H54 (cell line): Measurements from ENCODE around the gene CLCN2.

Source experiments
- DNase-seq: peaks from one replicate; pipeline ENCODE4 v3.0.0; 2011; ENCODE audit warnings: low spot score, mixed read lengths; ENCODE audit not compliant: insufficient read length
- FAIRE-seq: peaks from 3 replicates; lab custom pipeline; 2011; peaks lifted over from hg19 to GRCh38; lab: Jason Lieb, UNC
- POLR2A ChIP-seq: IDR thresholded peaks from 2 replicates; pipeline ENCODE4 v1.6.1; 2011; ENCODE audit warnings: low read depth, mild to moderate bottlenecking, low read length

CLCN2 gene

GRCh38 chr3:184361532-184361931, at the start of gene CLCN2, which contains the start of gene POLR2H:
CLCN2 (minus strand) TSS chr3:184361605; CDS start chr3:184361479, 126 bp downstream.
POLR2H (plus strand) TSS chr3:184361710; CDS start chr3:184363493, 1,783 bp downstream.
- FAIRE-seq (no peak), DNase-seq (peak; percentile 65)
- TF ChIP-seq POLR2A: peak; percentile 63

GRCh38 chr3:184409946-184410500, 48.6 kb upstream of the CLCN2 start:
- no peak for DNase-seq
- TF ChIP-seq POLR2A: no peak
- FAIRE-seq: no peak

DNA sequence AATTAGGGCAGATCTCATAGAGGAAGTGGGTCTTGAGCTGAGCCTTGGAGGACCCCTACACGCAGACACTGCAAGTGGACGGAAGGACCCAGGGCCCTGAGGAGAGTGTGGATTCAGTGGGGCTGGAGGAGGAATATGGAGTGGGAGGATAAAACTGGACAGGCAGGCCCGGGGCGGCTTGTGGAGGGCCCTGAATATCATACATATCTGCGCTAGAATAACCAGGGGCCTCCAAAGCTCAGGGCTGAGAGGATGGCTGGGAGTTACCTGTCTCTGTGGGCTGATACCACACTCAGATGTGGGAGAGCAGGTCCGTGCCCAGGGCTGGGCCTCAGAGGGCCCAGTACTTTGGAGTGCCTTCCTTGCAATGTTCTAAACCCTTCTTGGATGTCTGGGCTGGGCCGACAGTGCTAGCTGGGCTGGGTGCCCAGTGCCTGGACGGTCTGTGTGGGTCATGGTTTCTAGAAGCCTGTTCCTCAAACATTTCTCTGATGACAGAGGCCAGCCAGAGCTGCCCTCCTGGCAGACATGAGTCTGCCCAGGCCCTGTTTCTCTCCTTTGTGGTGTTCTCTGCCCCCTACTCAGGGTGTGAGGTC, 48.0 kb upstream of the CLCN2 start:
- FAIRE-seq (no peak), DNase-seq (no peak)
- no peak for TF ChIP-seq POLR2A

- no peak for TF ChIP-seq POLR2A
- DNase-seq: no peak
These were observed 43.9 kb upstream of the CLCN2 start for GRCh38 chr3:184405075-184406030.

DNA sequence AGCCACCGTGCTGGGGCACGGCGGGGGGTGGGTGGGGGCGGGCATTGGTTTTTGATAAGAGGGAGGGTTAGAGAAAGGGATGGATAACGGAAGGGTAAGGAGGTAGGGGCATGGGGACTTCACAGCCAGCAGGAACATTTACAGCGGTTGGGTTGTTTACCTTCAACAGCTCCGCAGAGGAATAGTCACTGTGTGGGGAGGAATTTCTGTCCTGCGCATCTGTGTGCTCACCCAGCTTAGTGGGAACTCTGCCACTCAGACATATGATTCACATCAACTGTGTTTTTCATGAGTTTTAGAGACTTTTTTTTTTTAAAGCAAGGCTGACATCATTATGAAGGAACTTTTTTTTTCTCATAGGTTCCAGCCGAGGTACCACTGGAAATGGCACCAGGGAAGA, 38.0 kb upstream of the CLCN2 start:
- no peak for TF ChIP-seq POLR2A
- FAIRE-seq (peak; percentile 95), DNase-seq (peak; percentile 92)

More at GRCh38 chr3:184405075-184406030, 43.9 kb upstream of the CLCN2 start:
- FAIRE-seq: no peak

DNA sequence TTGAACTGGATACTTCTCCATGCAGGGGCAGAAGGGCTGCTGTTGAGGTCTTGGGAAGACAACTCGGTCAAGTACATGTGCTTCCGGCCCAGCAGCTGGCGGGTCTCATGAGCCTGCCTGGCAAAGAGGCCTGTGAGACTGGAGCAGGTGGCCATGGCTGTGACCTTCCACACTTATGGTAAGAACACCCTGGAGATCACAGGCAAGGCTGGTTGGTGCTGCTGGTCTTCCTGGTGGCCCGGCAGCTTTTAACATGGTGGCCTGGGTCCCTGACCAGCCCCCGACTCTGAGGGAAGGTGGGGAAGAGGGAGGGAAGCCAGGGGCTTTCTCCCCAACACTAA, 33.9 kb upstream of the CLCN2 start:
- no peak for TF ChIP-seq POLR2A
- DNase-seq (no peak), FAIRE-seq (no peak)

GRCh38 chr3:184391266-184391665, 29.9 kb upstream of the CLCN2 start:
- DNase-seq (no peak), FAIRE-seq (no peak)
- TF ChIP-seq POLR2A: no peak

- no peak for TF ChIP-seq POLR2A
- DNase-seq: no peak
- no peak for FAIRE-seq
These were observed 28.6 kb upstream of the CLCN2 start for GRCh38 chr3:184389935-184390528.

DNA sequence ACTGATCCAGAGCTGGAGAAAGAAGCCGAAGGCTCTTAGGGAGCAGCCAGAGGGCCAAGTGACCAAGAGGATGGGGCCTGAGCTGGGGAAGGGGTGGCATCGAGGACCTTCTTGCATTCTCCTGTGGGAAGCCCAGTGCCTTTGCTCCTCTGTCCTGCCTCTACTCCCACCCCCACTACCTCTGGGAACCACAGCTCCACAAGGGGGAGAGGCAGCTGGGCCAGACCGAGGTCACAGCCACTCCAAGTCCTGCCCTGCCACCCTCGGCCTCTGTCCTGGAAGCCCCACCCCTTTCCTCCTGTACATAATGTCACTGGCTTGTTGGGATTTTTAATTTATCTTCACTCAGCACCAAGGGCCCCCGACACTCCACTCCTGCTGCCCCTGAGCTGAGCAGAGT, 28.0 kb upstream of the CLCN2 start:
- no peak for TF ChIP-seq POLR2A
- no peak for DNase-seq
- no peak for FAIRE-seq

- TF ChIP-seq POLR2A: no peak
- DNase-seq: no peak
- FAIRE-seq: no peak
These were observed 27.5 kb upstream of the CLCN2 start for GRCh38 chr3:184388936-184389230.

DNA sequence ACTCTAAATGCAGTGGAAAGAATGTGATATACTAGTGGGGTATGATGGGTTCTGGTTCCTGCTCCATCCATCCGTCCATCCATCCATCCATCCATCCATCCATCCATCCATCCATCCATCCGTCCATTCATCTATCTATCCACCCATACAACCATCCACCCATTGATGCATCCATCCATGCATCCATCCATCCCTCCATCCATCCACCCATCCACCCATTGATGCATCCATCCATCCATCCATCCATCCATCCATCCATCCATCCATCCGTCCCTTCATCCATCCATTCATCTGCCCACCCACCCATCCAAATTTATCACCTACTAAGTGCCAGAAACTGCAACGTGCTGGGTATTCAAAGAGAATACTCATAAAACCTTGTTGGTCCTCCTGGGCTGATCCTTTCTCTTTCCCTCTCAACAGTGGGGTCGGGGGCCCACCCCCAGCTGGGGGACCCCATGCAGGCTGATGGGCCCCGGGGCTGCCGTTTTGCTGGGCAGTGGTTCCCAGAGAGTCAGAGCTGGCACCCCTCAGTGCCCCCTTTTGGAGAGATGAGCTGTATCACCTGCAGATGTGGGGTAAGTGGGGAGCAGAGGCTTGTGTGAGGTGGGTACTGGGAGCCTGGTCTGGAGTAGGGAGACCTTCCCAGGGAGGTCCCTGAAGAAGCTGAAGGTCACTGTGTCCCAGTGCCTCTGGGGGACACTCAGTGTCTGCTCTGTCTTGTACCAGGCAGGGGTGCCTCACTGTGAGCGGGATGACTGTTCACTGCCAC, 26.9 kb upstream of the CLCN2 start:
- DNase-seq: no peak
- no peak for TF ChIP-seq POLR2A
- no peak for FAIRE-seq

- FAIRE-seq (no peak), DNase-seq (no peak)
- no peak for TF ChIP-seq POLR2A
These were observed 25.8 kb upstream of the CLCN2 start for GRCh38 chr3:184387174-184387714.
